Measurements from ENCODE around the gene KIRREL3.

KIRREL3 gene

GRCh38 chr11:126736682-126737572, 263.6 kb downstream of the KIRREL3 start:
- no peak for DNase-seq (ENCODE audit: low read depth)
- TF ChIP-seq CTCF (IDR thresholded peaks at IDR 0.05; ENCODE audit: control insufficient read depth, insufficient read depth, low read depth, low read length, missing control alignments): no peak
- no peak overlapping the region for H3K4me3 ChIP-seq (ENCODE audit: control insufficient read depth, low read depth, low read length)

- DNase-seq (ENCODE audit: low read depth): no peak
- H3K4me3 ChIP-seq (ENCODE audit: control insufficient read depth, low read depth, low read length): no peak overlapping the region
- no peak for TF ChIP-seq CTCF (IDR thresholded peaks at IDR 0.05; ENCODE audit: control insufficient read depth, insufficient read depth, low read depth, low read length, missing control alignments)
These were observed 265.8 kb downstream of the KIRREL3 start for GRCh38 chr11:126734752-126735151.

GRCh38 chr11:126733685-126734084, 266.9 kb downstream of the KIRREL3 start:
- H3K4me3 ChIP-seq (ENCODE audit: control insufficient read depth, low read depth, low read length): no peak overlapping the region
- DNase-seq (ENCODE audit: low read depth): no peak
- TF ChIP-seq CTCF (IDR thresholded peaks at IDR 0.05; ENCODE audit: control insufficient read depth, insufficient read depth, low read depth, low read length, missing control alignments): no peak

- no peak overlapping the region for H3K4me3 ChIP-seq (ENCODE audit: control insufficient read depth, low read depth, low read length)
- no peak for TF ChIP-seq CTCF (IDR thresholded peaks at IDR 0.05; ENCODE audit: control insufficient read depth, insufficient read depth, low read depth, low read length, missing control alignments)
- DNase-seq (ENCODE audit: low read depth): no peak
These were observed 267.6 kb downstream of the KIRREL3 start for GRCh38 chr11:126732981-126733380.

GRCh38 chr11:126731576-126732142, 268.9 kb downstream of the KIRREL3 start:
- no peak for DNase-seq (ENCODE audit: low read depth)
- no peak for TF ChIP-seq CTCF (IDR thresholded peaks at IDR 0.05; ENCODE audit: control insufficient read depth, insufficient read depth, low read depth, low read length, missing control alignments)
- no peak overlapping the region for H3K4me3 ChIP-seq (ENCODE audit: control insufficient read depth, low read depth, low read length)

GRCh38 chr11:126727381-126727780, 273.2 kb downstream of the KIRREL3 start:
- TF ChIP-seq CTCF (IDR thresholded peaks at IDR 0.05; ENCODE audit: control insufficient read depth, insufficient read depth, low read depth, low read length, missing control alignments): no peak
- no peak for DNase-seq (ENCODE audit: low read depth)
- no peak overlapping the region for H3K4me3 ChIP-seq (ENCODE audit: control insufficient read depth, low read depth, low read length)
